D721Med (cell line): ENCODE measurements around the gene DNAJB7.
"Not testable (repeated sequence)": the region's sequence is repeated elsewhere in the genome, so short reads cannot be mapped to it uniquely, and the experiment has no call there.

Source experiments
- DNase-seq: peaks from one replicate; pipeline ENCODE4 v3.0.0; 2011; ENCODE audit warnings: low spot score; ENCODE audit not compliant: insufficient read length
- FAIRE-seq: peaks from 2 replicates; lab custom pipeline; 2011; peaks lifted over from hg19 to GRCh38; lab: Jason Lieb, UNC
- TF ChIP-seq, protein P1 (sequence below): IDR thresholded peaks from 2 replicates; pipeline ENCODE4 v1.5.1; 2012; ENCODE audit warnings: mild to moderate bottlenecking, control low read depth; ENCODE audit not compliant: insufficient read depth; ENCODE audit errors: missing control alignments

Gene DNAJB7

DNA sequence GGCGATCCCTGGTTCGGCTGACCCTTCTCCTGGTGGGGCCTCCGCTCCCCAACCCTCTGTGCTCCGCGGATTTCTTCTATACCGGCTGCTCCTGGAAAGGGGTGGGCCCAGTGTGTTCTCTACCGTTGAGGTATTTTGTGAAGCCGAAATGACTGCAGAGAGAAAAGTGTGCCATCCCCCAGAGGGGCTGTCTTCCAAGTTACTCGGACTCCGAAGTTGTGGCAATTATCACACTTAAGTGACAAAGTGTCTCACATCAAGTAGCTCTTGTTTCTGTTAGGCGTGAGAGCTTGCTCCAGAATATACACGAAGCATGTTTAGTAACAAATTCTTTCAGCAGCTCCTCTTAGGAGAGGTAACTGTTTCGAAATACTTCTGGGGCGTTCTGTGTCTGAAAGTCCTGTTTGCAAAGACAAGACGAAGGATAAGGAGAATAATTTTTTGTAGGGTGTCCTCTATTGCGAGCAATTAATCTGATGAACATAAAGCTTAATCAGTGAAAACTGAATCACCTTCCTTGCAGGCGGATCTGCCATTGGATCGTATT, 4.5 kb downstream of the DNAJB7 start:
- DNase-seq = no peak
- TF ChIP-seq, protein P1, sequence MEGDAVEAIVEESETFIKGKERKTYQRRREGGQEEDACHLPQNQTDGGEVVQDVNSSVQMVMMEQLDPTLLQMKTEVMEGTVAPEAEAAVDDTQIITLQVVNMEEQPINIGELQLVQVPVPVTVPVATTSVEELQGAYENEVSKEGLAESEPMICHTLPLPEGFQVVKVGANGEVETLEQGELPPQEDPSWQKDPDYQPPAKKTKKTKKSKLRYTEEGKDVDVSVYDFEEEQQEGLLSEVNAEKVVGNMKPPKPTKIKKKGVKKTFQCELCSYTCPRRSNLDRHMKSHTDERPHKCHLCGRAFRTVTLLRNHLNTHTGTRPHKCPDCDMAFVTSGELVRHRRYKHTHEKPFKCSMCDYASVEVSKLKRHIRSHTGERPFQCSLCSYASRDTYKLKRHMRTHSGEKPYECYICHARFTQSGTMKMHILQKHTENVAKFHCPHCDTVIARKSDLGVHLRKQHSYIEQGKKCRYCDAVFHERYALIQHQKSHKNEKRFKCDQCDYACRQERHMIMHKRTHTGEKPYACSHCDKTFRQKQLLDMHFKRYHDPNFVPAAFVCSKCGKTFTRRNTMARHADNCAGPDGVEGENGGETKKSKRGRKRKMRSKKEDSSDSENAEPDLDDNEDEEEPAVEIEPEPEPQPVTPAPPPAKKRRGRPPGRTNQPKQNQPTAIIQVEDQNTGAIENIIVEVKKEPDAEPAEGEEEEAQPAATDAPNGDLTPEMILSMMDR = no peak
- no peak for FAIRE-seq

DNA sequence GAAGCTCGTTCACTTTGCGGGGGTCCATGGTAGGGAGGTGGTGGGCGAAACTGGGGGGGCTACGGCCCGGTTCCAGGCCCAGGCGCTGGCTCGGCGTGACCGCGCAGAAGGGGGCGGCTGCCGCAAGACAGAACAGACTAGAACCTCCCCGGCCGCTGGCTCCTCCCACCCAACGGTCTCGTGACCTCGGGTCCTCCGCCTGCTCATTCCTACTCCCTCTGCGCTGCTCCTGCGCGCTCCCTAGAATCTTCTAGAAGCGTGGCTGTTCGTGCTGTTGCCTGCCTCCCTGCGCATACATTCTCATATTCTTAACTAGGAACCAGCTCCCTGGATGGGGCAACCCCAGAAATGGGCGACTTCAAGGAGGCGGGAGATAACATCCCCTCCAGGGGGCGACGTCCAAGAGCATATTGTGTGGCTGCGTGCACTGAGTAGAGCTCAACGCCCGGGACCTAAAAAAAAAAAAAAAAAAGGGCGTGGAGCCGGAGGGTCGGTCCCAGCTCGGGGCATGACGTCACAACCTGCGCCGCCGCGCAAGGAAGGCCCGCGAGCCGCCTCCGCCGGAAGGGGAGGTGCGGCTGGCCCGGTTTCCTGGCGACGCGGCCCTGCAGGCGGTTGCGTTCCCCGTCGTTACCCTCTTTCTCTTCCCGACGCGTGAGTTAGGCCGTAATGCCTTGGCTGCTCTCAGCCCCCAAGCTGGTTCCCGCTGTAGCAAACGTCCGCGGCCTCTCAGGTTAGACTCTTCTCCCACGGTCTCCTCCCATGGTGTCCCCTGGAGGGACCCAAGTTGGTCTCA, 5.2 kb downstream of the DNAJB7 start, which contains the start of the genes ST13 and XPNPEP3:
ST13 (minus strand) TSS at position 127 of the 796 bp plus-strand sequence; CDS start at position 28, 99 bp downstream.
XPNPEP3 (plus strand) TSS at position 636 of the 796 bp plus-strand sequence; CDS start at position 670, 34 bp downstream.
- DNase-seq (no peak), FAIRE-seq (no peak)
- TF ChIP-seq, protein P1 = no peak

DNA sequence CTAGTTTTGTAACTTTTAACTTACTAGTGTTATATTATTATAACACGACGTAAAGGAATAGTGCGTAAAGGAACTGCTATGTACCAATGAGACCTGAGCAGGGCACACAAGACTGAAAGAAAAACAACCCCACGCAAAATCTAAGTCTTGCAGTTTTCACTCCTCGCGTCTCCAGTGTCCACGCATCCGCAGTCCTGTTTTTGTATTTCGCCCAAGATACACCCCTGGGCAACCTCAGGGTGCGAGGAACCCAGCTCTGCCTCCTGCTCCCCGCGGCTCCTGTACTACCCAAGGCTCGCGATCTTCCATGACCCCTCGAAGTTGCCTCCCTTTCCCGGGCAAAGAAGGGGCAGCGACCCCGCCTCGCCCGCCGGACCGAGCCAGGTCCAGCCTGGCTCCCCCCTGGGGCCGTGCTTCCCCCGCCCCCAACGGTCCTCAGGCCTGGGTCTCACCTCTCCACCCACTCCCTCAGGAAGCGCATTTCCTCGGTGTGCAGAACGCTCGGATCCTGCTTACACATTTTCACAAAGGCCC, 5.9 kb downstream of the DNAJB7 start:
- FAIRE-seq (no peak), DNase-seq (no peak)

DNA sequence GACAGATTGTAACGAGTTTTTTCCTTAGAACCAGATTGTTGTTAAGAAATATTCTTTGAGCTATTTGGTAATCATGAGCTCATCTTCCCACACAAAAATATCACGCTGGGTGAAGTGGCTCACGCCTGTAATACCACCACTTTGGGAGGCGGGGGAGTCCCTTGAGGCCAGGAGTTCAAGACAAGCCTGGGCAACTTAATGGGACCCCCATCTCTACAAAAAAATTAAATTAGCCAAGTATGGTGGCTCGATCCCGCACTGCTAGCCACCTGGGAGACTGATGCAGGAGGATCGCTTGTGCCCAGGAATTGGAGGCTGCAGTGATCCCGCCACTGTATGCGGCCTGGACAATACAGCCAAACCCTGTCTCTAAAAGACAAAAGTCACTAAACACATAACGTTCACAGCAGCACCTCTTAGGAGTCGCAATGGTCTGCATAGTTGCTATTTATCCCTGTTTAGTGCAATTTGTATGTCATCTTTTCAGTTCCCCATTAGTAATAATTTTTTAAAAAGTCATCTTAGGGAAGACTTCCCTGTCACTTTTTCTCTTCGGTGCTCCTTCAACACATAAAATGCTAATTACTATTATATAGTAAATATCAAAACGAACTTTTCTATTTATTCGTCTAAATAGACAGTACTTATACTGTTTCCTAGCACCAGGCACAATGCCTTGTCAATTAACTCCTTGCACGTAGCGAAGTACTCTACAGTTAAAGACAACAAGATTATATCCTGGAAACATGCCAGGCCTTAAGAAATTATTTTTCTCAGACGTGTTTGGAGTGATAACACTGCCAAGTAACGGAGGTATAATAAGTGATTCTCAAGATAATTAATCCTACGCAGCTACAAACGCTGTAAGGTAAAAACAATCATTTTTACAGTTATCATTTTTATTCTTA, 6.6 kb downstream of the DNAJB7 start:
- no peak for FAIRE-seq
- DNase-seq = no peak
- TF ChIP-seq, protein P1 = no peak

More for the DNA sequence above, 5.9 kb downstream of the DNAJB7 start:
- TF ChIP-seq, protein P1 = no peak

DNA sequence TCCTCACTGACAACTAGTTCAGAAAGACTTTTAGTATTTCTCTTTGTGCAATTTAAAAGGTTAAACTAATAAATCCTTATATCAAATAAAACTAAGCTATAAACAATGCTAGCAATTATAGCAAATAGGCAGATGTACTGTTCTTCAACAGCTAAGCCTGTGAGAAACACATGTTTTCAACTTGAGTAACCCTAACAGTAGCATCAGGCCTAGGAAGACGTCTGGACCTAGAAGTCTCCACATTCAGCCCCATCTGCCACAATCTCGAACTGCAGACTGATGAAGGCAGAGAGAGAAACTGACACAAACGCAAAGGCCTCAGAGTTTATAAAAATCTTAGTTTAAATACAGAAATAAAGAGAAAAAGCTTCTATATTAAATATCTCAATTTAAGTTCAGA, 8.0 kb downstream of the DNAJB7 start:
- FAIRE-seq (no peak), DNase-seq (no peak)
- TF ChIP-seq, protein P1 = no peak

DNA sequence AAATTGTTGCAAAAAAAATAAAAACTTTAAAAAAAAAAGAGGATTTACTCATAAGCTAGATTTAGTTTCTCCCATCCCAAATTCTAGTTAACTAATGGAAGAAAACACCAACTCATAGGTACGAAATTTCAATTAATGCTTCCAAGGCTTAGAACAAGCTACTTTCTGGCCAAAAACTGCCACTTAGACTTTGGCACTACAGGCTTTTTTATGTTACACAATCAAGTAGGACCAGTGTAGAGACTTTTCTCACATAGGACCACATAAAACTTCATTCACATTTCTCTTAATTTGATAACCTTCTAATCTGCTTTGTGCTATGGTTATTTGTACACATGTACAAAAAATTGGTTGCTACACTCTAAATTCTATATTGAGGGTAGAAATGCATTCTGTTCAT, 8.6 kb downstream of the DNAJB7 start:
- FAIRE-seq (no peak), DNase-seq (no peak)
- TF ChIP-seq, protein P1 = no peak

DNA sequence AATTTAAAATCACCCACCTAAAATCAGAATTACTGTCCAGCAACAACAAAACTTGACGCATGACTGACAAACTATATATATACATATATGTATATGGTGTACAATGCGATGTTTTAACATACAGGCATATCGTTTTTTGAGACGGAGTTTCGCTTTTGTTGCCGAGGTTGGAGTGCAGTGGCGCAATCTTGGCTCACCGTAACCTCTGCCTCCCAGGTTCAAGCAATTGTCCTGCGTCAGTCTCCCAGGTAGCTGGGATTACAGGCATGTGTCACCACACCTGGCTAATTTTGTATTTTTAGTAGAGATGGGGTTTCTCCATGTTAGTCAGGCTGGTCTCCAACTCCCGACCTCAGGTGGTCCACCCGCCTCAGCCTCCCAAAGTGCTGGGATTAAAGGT, 16.1 kb downstream of the DNAJB7 start:
- DNase-seq, FAIRE-seq: not testable (repeated sequence)
